Neural cell (in vitro differentiated cells): ENCODE results near the gene CCR3. TPM values are rescaled to one million over a fixed set of nuclear protein-coding genes. Genes with fewer than 3 reads are reported as not detected.

Experiments
- H2AFZ ChIP-seq: fragments of 200-600, 300-800 bp; sonication (generic), shearing (Covaris generic); 2 replicates; pipeline ENCODE4 v1.6.0; 2014; ENCODE audit warnings: low read depth, mild to moderate bottlenecking, antibody characterized with exemption, low read length, moderate library complexity
- H3F3A ChIP-seq: fragments of 200-600 bp; shearing (Covaris generic); 2 replicates; pipeline ENCODE4 v1.6.1; 2016; ENCODE audit warnings: mild to moderate bottlenecking, moderate library complexity, mixed read lengths, antibody characterized with exemption, low read length; ENCODE audit not compliant: insufficient read depth, poor library complexity, severe bottlenecking
- H3K27ac ChIP-seq: fragments of 200-600, 300-800 bp; sonication (generic), shearing (Covaris generic); 2 replicates; pipeline ENCODE4 v1.5.1; 2014; ENCODE audit warnings: mild to moderate bottlenecking, low read length, moderate library complexity
- H3K27me3 ChIP-seq: fragments of 300-800, 200-600 bp; sonication (generic), shearing (Covaris generic); 2 replicates; pipeline ENCODE4 v1.6.0; 2014; ENCODE audit warnings: mild to moderate bottlenecking, low read depth, low read length, moderate library complexity; ENCODE audit not compliant: insufficient read depth
- H3K36me3 ChIP-seq: fragments of 300-800, 200-600 bp; sonication (generic), shearing (Covaris generic); 2 replicates; pipeline ENCODE4 v1.5.1; 2014; ENCODE audit warnings: mild to moderate bottlenecking, antibody characterized with exemption, low read length, moderate library complexity; ENCODE audit not compliant: insufficient read depth
- H3K4me2 ChIP-seq: fragments of 300-800, 200-600 bp; sonication (generic), shearing (Covaris generic); 2 replicates; pipeline ENCODE4 v1.6.0; 2014; ENCODE audit warnings: mild to moderate bottlenecking, low read length
- H3K4me3 ChIP-seq: fragments of 300-800, 200-600 bp; sonication (generic), shearing (Covaris generic); 2 replicates; pipeline ENCODE4 v1.5.1; 2014; ENCODE audit warnings: mild to moderate bottlenecking, low read length, moderate library complexity
- H3K79me2 ChIP-seq: fragments of 200-600 bp; shearing (Covaris generic); replicated peaks from 2 replicates; pipeline ENCODE4 v1.6.0; 2014; ENCODE audit warnings: mild to moderate bottlenecking, low read length, moderate library complexity; ENCODE audit not compliant: insufficient read depth
- H3K9ac ChIP-seq: fragments of 300-800, 200-600 bp; sonication (generic), shearing (Covaris generic); 2 replicates; pipeline ENCODE4 v1.6.1; 2016; ENCODE audit warnings: mild to moderate bottlenecking, low read length, mixed read lengths
- H3K9me2 ChIP-seq: fragments of 200-600 bp; shearing (Covaris generic); 2 replicates; pipeline ENCODE4 v1.6.1; 2016; ENCODE audit warnings: mild to moderate bottlenecking, low read length, mixed read lengths; ENCODE audit not compliant: insufficient read depth
- H3K9me3 ChIP-seq: fragments of 200-600, 300-800 bp; sonication (generic), shearing (Covaris generic); 2 replicates; pipeline ENCODE4 v1.6.1; 2016; ENCODE audit warnings: mild to moderate bottlenecking, mixed run types, low read length, moderate library complexity, mixed read lengths
- H4K20me1 ChIP-seq: fragments of 200-600 bp; shearing (Covaris generic); 2 replicates; pipeline ENCODE4 v1.6.1; 2016; ENCODE audit warnings: mild to moderate bottlenecking, mixed run types; ENCODE audit not compliant: insufficient read depth
- EP300 ChIP-seq: fragments of 450-650 bp; conservative IDR thresholded peaks from 2 replicates; pipeline ENCODE4 v1.6.1; 2014; ENCODE audit warnings: antibody characterized with exemption, mild to moderate bottlenecking, moderate library complexity; ENCODE audit not compliant: poor library complexity, severe bottlenecking
- EZH2 ChIP-seq: fragments of 200-600, 300-800 bp; shearing (Covaris generic), sonication (generic); IDR thresholded peaks from 2 replicates; pipeline ENCODE4 v1.6.1; 2014; ENCODE audit warnings: antibody characterized with exemption, low read length, borderline replicate concordance, mild to moderate bottlenecking; ENCODE audit not compliant: insufficient read depth, poor library complexity, severe bottlenecking
- MXI1 ChIP-seq: fragments of 450-650 bp; conservative IDR thresholded peaks from 2 replicates; pipeline ENCODE4 v1.6.1; 2014; ENCODE audit warnings: antibody characterized with exemption, mild to moderate bottlenecking; ENCODE audit not compliant: poor library complexity, severe bottlenecking
- POLR2AphosphoS5 ChIP-seq: IDR thresholded peaks from 2 replicates; pipeline ENCODE4 v1.6.1; 2012
- RAD21 ChIP-seq: fragments of 450-650 bp; conservative IDR thresholded peaks from 2 replicates; pipeline ENCODE4 v1.6.1; 2014; ENCODE audit warnings: antibody characterized with exemption, mild to moderate bottlenecking, moderate library complexity
- SMC3 ChIP-seq: fragments of 450-650 bp; conservative IDR thresholded peaks from 2 replicates; pipeline ENCODE4 v1.6.1; 2014; ENCODE audit warnings: antibody characterized with exemption, mild to moderate bottlenecking, moderate library complexity; ENCODE audit not compliant: poor library complexity
- TAF1 ChIP-seq: IDR thresholded peaks from 2 replicates; pipeline ENCODE4 v1.6.1; 2012; ENCODE audit warnings: low read depth
- polyA plus RNA-seq: library from polyadenylated mRNA; depleted of rRNA; stranded (reverse); fragments of >200 nt; gene quantifications from 2 replicates; pipeline ENCODE4 v1.2.3, GENCODE V29; 2014
- TF ChIP-seq, protein P1 (sequence below): fragments of 450-650 bp; IDR thresholded peaks from 2 replicates; pipeline ENCODE4 v1.5.1; 2014; ENCODE audit warnings: antibody characterized with exemption, mild to moderate bottlenecking, moderate library complexity; ENCODE audit not compliant: poor library complexity, severe bottlenecking
- TF ChIP-seq, protein P2 (sequence below): IDR thresholded peaks from 2 replicates; pipeline ENCODE4 v1.6.1; 2012; ENCODE audit warnings: borderline replicate concordance

The CCR3 gene
- polyA plus RNA-seq, 1 donor from 2014 or later: not detected

GRCh38 chr3:46193436-46193835 is 48.8 kb upstream of the CCR3 start:
- Histone ChIP-seq H2AFZ (no peak overlapping the region), H3F3A (no peaks in the 10 kb centered on the region), H3K4me2 (no peak overlapping the region), H3K9me2 (no peaks in the 10 kb centered on the region), H3K79me2 (no peaks in the 10 kb centered on the region), H4K20me1 (no peaks in the 10 kb centered on the region), H3K9ac (no peak overlapping the region), H3K27ac (no peak overlapping the region), H3K27me3 (no peaks in the 10 kb centered on the region), H3K36me3 (no peaks in the 10 kb centered on the region), H3K9me3 (peaks cover 3% of the 10 kb centered on the region), H3K4me3 (no peak overlapping the region)
- TF ChIP-seq TAF1 (no peak), RAD21 (no peak), EP300 (no peak), EZH2 (no peak), POLR2AphosphoS5 (no peak), SMC3 (no peak)

DNA sequence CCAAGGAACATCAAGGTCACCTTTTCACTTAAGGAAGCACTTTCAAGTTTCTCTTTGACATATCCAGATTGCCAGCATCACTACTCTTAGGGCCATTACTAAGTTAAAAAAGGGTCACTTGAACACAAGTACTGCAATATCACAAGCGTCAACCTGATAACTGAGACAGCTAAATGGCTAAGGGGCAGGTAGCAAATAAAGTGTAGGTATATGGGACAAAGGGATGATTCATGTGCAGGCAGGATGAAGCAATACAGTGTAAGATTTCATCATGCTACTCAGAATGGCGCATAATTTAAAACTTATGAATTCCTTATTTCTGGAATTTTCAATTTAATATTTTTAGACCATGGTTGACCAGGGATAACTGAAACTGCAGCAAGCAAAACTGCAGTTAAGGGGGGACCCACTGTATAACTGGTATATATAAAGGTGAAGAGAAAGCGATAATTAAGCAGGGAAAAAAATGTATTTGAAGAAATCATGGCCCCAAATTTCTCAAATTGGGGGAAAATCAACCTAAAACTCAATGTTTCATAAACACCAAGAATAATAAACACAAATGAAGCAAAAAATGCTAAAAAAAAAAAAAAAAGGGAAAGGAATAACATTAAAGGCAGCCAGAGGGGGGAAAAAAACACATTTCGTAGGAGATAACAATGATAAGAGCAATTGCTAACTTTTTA is 47.2 kb upstream of the CCR3 start:
- H3F3A ChIP-seq: no peaks in the 10 kb centered on the region
- H3K9me2 ChIP-seq: no peaks in the 10 kb centered on the region
- H3K79me2 ChIP-seq: no peaks in the 10 kb centered on the region
- H3K27me3 ChIP-seq: no peaks in the 10 kb centered on the region
- H3K27ac ChIP-seq: no peak overlapping the region
- TF ChIP-seq EP300 (no peak), TAF1 (no peak), SMC3 (no peak), POLR2AphosphoS5 (no peak), EZH2 (no peak), MXI1 (no peak), RAD21 (no peak)
- TF ChIP-seq, protein P1, sequence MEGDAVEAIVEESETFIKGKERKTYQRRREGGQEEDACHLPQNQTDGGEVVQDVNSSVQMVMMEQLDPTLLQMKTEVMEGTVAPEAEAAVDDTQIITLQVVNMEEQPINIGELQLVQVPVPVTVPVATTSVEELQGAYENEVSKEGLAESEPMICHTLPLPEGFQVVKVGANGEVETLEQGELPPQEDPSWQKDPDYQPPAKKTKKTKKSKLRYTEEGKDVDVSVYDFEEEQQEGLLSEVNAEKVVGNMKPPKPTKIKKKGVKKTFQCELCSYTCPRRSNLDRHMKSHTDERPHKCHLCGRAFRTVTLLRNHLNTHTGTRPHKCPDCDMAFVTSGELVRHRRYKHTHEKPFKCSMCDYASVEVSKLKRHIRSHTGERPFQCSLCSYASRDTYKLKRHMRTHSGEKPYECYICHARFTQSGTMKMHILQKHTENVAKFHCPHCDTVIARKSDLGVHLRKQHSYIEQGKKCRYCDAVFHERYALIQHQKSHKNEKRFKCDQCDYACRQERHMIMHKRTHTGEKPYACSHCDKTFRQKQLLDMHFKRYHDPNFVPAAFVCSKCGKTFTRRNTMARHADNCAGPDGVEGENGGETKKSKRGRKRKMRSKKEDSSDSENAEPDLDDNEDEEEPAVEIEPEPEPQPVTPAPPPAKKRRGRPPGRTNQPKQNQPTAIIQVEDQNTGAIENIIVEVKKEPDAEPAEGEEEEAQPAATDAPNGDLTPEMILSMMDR: no peak
- TF ChIP-seq, protein P2, sequence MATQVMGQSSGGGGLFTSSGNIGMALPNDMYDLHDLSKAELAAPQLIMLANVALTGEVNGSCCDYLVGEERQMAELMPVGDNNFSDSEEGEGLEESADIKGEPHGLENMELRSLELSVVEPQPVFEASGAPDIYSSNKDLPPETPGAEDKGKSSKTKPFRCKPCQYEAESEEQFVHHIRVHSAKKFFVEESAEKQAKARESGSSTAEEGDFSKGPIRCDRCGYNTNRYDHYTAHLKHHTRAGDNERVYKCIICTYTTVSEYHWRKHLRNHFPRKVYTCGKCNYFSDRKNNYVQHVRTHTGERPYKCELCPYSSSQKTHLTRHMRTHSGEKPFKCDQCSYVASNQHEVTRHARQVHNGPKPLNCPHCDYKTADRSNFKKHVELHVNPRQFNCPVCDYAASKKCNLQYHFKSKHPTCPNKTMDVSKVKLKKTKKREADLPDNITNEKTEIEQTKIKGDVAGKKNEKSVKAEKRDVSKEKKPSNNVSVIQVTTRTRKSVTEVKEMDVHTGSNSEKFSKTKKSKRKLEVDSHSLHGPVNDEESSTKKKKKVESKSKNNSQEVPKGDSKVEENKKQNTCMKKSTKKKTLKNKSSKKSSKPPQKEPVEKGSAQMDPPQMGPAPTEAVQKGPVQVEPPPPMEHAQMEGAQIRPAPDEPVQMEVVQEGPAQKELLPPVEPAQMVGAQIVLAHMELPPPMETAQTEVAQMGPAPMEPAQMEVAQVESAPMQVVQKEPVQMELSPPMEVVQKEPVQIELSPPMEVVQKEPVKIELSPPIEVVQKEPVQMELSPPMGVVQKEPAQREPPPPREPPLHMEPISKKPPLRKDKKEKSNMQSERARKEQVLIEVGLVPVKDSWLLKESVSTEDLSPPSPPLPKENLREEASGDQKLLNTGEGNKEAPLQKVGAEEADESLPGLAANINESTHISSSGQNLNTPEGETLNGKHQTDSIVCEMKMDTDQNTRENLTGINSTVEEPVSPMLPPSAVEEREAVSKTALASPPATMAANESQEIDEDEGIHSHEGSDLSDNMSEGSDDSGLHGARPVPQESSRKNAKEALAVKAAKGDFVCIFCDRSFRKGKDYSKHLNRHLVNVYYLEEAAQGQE: no peak
- no peaks in the 10 kb centered on the region for H4K20me1 ChIP-seq
- peaks cover 3% of the 10 kb centered on the region for H3K9me3 ChIP-seq
- H3K36me3 ChIP-seq: no peaks in the 10 kb centered on the region
- no peak overlapping the region for H3K4me3 ChIP-seq
- no peak overlapping the region for H3K4me2 ChIP-seq
- H3K9ac ChIP-seq: no peak overlapping the region
- H2AFZ ChIP-seq: no peak overlapping the region
